NAMALWA (cell line): ENCODE measurements around the gene ESRRB.
"Not testable (repeated sequence)": the region's sequence is repeated elsewhere in the genome, so short reads cannot be mapped to it uniquely, and the experiment has no call there.

ENCODE experiments used
- DNase-seq: peaks from one replicate; pipeline ENCODE4 v3.0.0-alpha.2; 2015; ENCODE audit warnings: low spot score

ESRRB gene

DNA sequence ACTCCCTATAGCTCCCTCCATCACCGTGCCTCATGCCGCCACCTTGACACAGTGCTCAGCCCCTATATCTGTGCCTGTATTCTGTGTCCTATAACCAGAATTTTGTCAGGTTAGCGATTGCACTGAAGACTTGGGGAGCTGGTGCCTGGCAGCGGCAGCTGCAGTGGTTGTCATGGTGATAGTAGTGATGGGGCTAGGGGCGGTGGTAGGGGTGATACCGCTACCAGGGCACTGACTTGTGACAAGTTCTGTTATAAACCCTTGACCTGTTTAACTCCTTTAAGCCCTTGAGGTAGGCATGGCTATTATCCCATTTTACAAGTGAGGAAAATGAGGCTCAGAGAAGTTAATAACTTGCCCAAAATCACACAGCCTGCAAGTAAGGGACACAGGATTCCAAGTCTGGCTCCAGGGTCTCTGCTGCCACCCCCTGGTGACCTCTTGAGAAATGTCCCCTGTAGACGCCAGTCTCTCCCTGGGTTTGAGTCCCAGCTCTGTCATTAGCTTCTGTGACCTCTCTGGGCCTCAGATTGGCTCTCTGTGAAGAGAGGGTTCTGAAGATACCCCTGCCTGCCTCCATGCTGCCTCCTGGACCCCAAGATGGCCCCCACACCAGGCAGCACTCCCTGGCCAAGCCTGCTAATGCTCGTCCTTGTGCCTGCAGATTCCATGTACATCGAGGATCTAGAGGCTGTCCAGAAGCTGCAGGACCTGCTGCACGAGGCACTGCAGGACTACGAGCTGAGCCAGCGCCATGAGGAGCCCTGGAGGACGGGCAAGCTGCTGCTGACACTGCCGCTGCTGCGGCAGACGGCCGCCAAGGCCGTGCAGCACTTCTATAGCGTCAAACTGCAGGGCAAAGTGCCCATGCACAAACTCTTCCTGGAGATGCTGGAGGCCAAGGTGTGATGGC lies 121.9 kb downstream of the ESRRB start:
- peak; percentile 20 for DNase-seq

DNA sequence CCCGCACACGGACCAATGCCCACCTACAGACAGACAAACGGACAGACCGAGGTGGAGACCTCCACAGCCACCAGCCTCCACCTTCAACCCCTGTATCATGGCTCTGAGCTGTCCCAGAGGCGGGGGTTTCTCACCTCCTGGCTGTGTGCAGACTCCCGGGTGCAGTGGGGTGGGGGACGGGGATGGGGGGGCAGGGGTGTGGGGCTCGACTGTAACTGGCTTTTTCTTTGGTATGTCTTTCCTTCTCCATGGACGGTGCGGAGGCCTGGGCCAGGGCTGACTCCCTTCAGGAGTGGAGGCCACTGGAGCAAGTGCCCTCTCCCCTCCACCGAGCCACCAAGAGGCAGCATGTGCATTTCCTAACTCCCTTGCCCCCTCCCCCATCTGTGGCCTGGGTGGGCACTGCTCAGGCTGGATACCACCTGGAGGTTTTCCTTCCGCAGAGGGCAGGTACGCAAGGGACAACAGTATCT lies 122.6 kb downstream of the ESRRB start:
- no peak for DNase-seq

DNA sequence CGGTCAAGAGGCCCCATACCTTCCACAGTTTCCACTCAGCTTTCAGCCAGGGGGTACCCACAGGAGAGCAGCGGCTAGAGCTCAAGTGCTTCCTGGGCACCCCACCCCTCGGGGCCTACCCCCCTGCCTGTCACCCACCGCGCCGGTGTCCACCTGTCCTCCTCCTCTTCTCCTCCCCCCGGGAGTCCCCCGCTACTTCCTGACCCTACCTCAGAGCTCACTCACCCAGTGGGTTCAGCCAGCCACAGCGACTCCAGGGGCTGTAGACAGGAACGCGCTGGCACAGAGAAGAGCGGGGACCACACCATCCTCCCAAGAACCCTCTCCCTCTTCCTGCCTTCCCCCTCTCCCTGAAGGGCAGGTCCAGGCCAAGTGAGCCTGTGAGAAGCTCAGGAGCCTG lies 123.0 kb downstream of the ESRRB start:
- DNase-seq, result no peak

DNA sequence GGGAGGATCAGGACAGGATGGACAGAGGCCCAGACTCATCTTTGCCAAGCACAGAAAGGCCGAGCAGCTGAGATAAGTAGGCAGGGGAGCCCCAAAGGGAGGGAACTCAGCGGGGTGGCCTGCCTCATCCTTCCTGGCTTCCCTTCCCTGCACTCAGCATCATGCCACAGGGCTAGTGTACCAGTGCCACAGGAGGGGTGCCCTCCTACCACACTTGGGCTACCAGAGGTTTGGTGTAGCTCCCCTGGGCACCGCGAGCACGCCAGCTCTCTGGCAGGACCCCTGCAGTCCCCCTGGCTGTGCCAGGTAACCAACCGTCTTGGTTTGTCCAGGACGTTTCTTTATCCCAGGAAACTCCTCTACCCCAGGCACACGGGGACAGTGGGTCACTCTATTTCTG lies 123.5 kb downstream of the ESRRB start:
- DNase-seq, result no peak

DNA sequence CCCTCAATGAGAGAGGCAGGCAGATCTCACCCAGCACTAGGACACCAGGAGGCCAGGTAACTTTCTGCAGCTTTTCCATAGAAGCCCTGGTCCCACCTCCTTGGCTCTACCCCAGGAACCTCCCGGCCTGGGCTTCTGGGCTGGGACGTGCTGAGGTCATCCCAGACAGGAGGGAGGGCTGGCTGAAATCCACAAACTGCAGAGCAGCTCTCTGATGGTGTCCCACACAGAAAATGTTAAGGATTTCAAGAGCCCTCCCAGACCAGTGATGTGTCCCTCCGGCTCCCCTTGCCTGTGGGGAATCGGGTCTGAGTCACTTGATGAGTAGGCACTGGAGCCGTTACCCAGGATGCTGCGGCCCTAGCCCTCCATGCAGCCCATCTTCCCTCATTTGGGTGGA lies 124.1 kb downstream of the ESRRB start:
- DNase-seq, result no peak

DNA sequence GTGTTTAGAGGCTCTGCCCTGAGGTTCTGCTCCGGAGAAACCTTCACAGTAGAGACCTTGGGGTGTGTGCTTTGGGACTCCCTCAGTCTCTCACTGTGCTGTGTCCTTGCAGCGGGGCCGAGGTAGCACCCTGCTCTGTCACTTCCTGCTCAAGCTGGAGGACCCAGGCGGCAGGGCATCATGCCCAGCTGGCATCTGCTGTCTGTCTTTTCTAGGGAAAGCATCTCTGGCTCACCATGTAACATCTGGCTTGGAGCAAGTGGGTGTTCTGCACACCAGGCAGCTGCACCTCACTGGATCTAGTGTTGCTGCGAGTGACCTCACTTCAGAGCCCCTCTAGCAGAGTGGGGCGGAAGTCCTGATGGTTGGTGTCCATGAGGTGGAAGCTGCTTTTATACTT lies 124.5 kb downstream of the ESRRB start:
- no peak for DNase-seq

DNA sequence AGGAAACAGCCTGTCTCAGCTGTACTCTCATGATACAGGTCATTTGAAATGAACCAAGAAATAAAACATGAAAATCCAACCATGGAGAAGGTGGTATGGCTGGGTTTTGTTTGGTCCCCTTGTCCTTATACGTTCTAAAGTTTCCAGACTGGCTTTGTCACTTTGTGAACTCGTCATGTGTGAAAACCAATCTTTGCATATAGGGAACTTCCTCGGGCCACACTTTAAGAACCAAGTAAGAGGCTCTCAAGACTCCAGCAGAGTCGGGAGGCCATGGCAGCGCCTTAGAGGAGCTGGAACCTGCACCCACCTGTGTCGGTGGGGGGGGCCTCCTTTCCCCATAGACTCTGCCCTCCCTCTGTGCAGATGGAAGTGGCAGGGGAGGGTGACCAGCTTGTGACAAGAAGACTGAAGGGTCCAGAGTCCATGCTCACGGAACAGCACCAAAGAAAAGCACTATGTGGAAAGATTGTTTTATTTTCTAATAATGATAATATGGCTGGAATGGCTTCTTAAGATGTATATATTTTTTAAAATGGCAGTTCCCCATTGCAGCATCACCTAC lies 125.3 kb downstream of the ESRRB start:
- DNase-seq, result no peak

DNA sequence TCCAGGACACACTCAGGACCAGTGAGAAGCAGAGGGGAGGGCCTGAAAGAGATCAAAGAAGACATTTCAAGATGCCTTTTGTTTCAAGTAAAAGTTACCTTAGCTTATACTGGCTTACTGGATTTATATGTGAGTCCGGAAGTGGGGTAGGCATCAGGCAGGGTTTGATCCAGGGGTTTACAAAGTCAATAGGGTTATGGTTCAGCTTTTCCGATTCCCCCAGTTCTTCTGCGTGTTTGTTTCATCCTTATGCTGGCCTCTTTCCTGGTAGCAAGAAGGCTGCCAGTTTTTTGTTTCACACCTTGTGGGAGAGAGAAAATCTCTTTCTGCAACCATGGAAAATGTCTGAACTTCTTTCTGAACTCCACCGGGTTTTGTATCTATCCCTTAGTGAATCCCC lies 126.3 kb downstream of the ESRRB start:
- no peak for DNase-seq

DNA sequence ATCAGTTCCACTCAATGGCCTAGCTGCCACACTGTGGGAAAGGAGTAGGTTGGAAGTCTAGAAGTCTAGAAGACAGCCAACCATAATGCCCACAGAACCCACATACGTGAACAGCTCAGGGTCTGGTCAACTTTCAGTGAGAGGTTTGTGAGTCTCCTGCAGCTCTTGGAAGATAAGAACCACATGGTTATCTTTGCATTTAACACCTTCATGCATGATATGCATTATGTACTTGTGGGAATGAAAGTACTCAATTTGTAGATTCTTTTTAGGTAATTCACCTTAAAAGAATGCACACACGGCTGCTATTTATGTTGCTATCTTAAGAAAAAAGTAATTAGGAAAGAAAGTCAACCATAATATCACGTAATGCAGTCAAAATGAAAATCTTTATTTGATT lies 126.7 kb downstream of the ESRRB start:
- no peak for DNase-seq

DNA sequence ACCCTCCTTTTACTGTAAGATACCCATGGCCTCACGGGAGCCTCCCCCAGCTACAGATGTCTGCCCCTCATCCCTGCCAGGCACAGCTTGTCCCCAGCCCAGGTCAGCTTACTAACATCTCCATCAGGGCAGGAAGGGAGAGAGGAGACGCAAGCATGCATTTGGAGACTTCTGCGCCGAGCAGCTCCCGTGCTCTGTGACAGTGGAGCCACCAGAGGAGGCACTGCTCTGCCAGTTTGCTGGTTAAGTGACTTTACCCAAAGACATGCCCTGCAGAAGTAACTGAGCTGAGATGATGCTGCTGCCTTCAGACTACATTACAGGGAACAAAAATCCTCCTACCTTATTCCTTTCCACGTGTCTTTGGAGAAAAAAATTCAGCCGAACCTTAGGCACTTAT lies 133.4 kb downstream of the ESRRB start:
- no peak for DNase-seq

DNA sequence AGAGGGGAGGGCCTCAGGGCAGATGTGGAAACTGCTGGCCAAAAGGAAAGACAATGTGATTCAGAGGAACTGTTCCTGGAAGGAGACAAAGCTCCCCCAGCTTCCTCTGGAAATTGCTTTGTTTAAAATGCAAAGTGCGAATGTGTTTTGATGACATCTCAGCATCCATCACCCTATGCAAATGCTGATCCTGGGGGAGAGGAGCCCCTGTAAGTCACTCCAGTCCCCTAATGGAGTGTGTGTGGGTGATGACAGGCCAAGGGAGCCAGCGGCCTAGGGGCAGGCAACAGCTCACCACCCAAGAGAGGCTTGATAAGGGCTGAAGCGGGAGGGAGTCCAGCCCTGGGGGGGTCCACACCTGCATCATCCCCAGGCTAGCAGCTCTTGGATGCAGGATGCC lies 134.2 kb downstream of the ESRRB start:
- DNase-seq, result no peak

DNA sequence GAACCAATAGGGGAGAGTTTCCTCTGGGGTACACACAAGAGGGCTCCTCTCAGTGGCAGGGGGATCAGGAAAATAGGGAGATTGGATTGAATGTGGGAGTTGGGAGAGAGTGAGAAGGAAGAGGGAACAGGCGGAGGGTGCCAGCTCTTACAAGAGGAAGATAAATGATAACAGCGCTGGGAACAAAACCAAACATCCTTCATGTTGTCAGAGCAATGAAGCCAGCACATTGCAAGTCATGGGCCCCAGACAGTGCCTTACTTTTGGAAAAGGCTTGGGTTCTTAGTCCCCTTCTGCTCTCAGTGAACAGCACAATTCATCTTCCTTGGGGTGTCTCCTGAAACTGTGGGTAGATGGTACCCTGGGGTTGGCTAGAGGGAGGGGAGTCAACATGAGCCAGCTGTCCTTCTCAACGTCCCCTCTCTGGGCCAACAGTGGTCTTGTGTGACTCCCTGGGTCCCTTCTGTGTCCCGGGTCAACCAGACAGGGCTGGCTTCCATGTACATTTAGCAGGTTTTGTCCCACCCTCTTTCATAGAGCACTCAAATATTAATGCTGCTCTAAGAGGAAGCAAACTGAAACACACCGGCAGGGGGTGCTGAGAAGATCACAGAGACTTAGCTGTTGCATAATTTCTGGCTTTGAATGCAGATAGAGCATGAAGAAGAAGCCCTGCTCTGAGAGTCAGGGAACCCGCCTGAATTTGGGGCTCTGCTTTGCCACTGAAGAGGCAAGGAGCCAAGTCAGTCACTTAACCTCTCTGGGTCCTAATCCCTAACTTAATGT lies 138.5 kb downstream of the ESRRB start:
- peak; percentile 71 for DNase-seq

DNA sequence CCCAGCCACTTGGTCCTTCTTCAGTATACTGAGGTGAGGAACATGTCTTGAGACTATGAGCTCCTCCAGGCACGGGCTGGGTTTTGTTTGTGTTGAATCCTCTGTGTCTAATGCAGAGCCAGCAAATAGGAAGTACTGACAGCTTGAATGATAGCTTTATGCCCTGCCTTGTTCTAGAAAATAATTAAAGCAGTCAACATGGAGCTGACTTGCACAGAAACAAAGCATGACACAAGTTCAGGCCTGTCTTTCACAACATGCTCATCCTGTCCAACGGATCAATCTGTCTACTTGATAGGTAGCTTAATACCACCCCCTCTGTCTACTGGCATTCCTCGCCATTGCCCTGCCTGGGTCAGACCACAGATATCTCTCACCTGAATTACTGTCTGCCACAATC lies 140.9 kb downstream of the ESRRB start:
- DNase-seq, result no peak

DNA sequence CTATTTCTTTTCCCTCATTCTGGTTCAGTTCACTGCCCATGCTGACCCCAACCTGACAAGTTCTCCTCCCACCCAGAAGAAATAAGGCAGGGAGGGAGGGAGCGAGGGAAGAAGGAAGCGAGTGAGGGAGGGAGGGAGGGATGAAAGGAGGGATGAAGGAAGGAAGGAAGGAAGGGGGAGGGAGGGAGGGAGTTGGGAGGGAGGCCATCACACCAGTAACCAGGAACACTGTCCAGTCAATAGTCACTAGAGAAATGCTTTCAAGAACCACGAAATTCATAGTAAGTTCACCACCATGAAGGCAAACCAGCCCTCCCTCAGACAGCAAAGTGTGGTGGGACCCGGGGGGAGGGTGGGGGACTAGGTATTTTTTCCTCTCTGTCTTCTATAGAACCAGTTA lies 142.4 kb downstream of the ESRRB start:
- DNase-seq, result no peak

DNA sequence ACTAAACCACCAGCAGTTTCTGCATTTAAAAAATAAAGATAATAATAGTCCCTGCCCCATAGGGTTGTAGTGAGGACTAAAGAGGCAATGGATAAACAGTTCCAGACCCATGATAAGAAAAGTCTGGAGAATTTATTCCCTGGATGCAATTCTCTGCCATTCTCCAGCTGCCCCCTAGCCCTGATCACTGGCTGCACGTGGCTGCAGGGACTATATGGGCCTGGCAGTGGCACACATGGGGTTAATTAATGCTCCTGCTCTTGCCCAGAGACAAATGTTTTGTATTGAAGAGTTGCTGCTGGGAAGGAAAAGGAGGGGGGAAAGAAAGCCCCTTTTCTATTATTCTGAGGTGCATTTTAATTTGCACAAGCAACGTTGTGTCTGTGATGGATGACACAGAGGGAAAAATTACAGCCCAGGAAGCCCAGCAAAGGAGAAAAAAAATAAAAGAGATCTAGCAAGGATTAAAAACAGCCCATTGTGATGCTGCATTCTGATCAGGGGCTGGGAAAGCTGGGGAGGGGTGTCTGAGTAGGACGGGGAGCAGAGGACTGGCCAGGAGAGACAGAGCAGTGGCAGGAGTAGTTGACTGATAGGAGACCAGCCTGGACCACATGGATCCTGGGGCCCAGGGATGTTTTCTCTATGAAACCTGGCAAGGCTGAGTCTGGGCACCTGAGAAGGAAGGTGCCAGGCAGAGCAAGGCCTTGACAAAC lies 149.3 kb downstream of the ESRRB start:
- DNase-seq, result no peak

DNA sequence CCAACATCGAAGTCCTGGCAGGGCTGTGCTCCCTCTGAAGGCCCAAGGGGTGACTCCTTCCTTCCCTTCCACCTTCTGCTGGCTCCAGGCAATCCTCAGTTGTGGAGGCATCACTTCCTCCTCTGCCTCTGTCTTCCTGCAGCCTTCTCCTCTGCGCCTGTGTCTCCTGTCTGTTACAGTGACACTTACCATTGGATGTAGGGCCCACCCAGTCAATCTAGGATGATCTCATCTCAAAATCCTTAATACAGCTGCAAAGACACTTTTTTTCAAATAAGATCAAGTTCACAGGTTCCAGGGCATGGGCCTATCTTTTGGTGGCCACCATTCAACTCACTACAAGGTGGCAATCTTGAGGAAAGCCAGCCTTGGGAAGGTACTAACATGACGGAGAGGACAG lies 155.1 kb downstream of the ESRRB start:
- DNase-seq, result no peak

DNA sequence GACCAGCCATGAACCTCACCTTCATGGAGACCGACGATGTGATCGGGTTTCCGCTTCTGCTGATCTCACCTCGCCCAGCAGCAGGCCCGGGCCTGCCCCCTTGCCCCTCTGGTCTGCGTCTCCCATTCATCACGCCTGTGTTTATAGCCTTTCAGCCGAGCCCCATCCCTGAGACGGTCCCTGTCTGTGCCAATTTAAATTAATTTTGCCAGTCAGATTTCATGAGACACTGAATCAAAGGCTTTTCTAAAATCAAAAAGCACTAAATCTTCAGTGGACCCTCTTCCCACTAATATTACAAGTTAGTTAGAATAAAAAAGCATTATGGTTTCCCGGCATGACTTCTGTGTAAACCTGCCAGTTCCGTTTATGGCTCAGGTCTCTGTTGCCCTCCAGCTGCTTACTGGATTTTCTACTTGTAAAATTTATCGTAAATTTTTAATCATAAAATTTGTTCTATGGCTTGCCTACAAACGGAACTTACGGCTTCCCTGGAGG lies 155.9 kb downstream of the ESRRB start:
- DNase-seq, result no peak

DNA sequence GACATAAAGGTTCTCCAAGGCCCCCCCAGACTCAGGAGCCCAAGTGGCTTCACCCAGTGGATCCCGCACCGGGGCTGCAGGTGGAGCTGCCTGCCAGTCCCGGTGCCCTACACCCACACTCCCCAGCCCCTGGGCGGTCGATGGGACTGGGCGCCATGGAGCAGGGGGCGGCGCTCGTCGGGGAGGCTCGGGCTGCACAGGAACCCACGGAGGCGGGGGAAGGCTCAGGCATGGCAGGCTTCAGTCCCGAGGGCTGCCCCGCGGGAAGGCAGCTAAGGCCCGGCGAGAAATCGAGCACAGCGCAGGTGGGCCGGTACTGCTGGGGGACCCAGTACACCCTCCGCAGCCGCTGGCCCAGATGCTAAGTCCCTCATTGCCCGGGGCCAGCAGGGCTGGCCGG lies 160.7 kb downstream of the ESRRB start:
- not testable (repeated sequence) for DNase-seq

DNA sequence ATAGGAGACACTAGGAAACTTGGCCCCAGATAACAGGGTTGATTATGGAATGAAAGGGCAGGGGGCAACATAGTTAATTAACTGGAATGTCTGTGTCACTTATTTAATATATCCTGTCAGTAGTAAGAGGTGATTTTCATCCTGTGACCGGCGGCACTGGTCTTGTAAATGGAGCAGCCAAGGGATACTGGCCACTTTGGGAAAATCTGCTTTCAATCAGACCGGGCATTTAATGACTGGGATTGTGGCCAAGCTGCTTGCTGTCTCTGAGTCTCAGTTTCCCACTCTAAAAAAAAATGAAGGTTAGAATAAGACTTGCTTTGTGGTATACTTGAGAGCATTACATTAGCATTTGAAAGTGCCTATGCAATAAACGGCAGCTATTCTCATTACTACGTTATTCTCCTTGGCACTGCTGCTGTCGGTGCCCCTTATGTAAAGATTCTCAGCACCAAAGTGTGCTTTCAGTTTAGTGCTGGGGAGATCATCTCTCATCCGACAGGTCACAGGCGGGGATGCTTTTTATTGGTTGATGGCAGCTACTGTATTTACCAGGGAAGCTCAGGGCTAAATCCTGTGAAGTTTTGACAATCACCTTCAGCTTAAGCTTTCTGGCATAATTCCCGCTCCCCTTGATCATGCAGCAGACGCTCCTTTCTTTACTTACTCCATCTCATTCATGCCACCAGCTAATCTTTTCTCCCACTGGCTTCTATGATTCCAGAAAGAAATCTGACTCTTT lies 162.1 kb downstream of the ESRRB start:
- no peak for DNase-seq

DNA sequence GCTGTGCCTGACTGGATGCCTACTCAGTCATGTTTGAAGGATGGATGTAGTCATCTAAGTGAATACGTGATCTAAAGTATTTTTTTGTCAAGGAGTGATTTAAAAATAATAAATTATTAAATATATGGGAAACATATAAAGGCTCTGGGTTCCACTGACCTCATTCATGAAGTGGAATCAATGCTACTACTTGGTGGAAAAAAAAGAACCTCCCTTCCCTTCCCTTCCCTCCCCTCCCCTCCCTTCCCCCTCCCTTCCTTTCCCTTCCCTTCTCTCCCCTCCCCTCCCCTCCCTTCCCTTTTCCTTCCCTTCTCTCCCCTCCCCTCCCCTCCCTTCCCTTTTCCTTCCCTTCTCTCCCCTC lies 162.7 kb downstream of the ESRRB start:
- DNase-seq, result no peak

DNA sequence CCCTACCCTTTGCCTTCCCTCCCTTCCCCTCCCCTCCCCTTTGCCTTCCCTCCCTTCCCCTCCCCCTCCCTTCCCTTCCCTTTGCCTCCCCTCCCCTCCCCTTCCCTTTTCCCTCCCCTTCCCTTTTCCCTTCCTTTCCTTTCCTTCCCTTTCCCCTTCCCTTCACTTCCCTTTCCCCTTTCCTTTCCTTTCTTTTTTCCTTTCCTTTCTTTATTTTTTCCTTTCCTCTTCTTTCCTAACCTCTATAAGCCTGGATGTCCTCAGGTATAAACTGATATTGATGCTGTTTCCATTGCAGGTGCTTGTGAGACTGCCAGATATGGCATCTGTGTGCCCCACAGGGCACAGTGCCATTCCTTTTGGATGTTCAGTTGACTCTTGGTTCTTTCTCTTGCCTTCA lies 163.2 kb downstream of the ESRRB start:
- DNase-seq, result no peak
